Adrenal gland (tissue), 12 donors: ENCODE results near the gene PDLIM5. TPM values are rescaled to one million over a fixed set of nuclear protein-coding genes. Genes with fewer than 3 reads are reported as not detected.

Source experiments
- DNase-seq, 7 donors: peaks; one replicate each; pipeline ENCODE4 v3.0.0-alpha.2; 2019 to 2020
- H3K27ac ChIP-seq, 5 donors: fragments of 200-600 bp; sonication (generic) in 4 of 5; 1 replicate in 3 of 5; 2 replicates in 2 of 5; pipeline versions ENCODE4 v1.5.1 to v1.8.0; 2016 to 2020; ENCODE audit warnings: mild to moderate bottlenecking in 1 of 5
- H3K27me3 ChIP-seq: fragments of 200-600 bp; 2 replicates; pipeline ENCODE4 v1.8.0; 2021
- H3K36me3 ChIP-seq, 2 donors: fragments of 200-600 bp; replicated peaks in 1 of 2; 1 replicate in 1 of 2; 2 replicates in 1 of 2; pipeline versions ENCODE4 v1.5.1 to v1.8.0; 2018 to 2022
- H3K4me1 ChIP-seq, 2 donors: fragments of 200-600 bp; replicated peaks in 1 of 2; 1 replicate in 1 of 2; 2 replicates in 1 of 2; pipeline versions ENCODE4 v1.5.1 to v1.8.0; 2018 to 2021
- H3K4me3 ChIP-seq, 4 donors: fragments of 200-600 bp; sonication (generic) in 3 of 4; one replicate each; pipeline ENCODE4 v1.5.1; 2016 to 2018
- H3K9me3 ChIP-seq, 3 donors: fragments of 200-600 bp; sonication (generic) in 1 of 3; replicated peaks in 1 of 3; 1 replicate in 2 of 3; 2 replicates in 1 of 3; pipeline versions ENCODE4 v1.5.1 to v1.8.0; 2016 to 2021
- POLR2A ChIP-seq, 2 donors: fragments of 450-650 bp; IDR thresholded peaks; one replicate each; pipeline ENCODE4 v1.6.1; 2017; ENCODE audit warnings: antibody characterized with exemption in 2 of 2, mild to moderate bottlenecking in 2 of 2, moderate library complexity in 1 of 2
- WGBS, 4 donors: extraction: QIAGEN DNeasy Blood & Tissue Kit in 2 of 4; methylation state at CpG; one replicate each; pipeline versions ENCODE4 v1.1.5 to v1.1.7; 2013 to 2017; 5-methylcytosine and 5-hydroxymethylcytosine counted together
- intact Hi-C, 2 donors: fragments of 100-400 bp; cut with DNase I; formaldehyde crosslinking; loops; one replicate each; pipeline versions ENCODE4 v1.14.1 to v1.15.0; 2022 to 2023
- polyA plus RNA-seq, 3 donors: library from polyadenylated mRNA; stranded (reverse); fragments of 200-250 nt in 2 of 3; fragments of 350-450 nt in 1 of 3; fragmentation: Illumina TruSeq in 1 of 3; extraction: RNeasy Lipid Tissue Mini Kit (QIAGEN cat#74804) in 1 of 3; gene quantifications; one replicate each; pipeline ENCODE4 v1.2.3, GENCODE V29; 2013 to 2014
- total RNA-seq, 9 donors: library from RNA; depleted of rRNA in 4 of 9; stranded (reverse); fragments of >200 nt in 4 of 9; fragments of 120-200 nt in 1 of 9; fragmentation: NEBNext Ultra II Directional in 1 of 9; extraction: Animal tissue kit (Norgen Biotek cat#: 25700) in 1 of 9; gene quantifications; one replicate each; pipeline versions ENCODE4 v1.1.0 to v1.2.4, GENCODE V29; 2013 to 2023
- TF ChIP-seq, protein P1 (sequence below), 6 experiments: fragments of 450-650 bp in 4 of 6; fragments of 200-600 bp in 2 of 6; sonication (generic) in 1 of 6; IDR thresholded peaks; 1 replicate in 5 of 6; 2 replicates in 1 of 6; pipeline versions ENCODE4 v1.5.1 to v1.8.0; 2016 to 2021; ENCODE audit warnings: antibody characterized with exemption in 6 of 6, mild to moderate bottlenecking in 2 of 6, moderate library complexity in 1 of 6
- donor health status: healthy with polysubstance abuse.
- donor health status: Bipolar disorder and iron deficiency.
- donor health status: DM: yes; HTN: yes; CAD: no.
- donor health status: DM: no; HTN: no; CAD: no.
- donor health status: DM: no; HTN: no; CAD: no.
- donor health status: DM: yes; HTN: yes; CAD: no.

Gene PDLIM5
- total and polyA plus RNA-seq, 12 donors, result 26.2 to 150 (median 84.0) TPM

GRCh38 chr4:94406668-94407437, 44.9 kb upstream of the PDLIM5 start:
- no peaks in the 10 kb centered on the region for H3K9me3 ChIP-seq
- intact Hi-C loops, result loop anchor here in 1 of 2 donors (5.0 kb wide), 2 partner anchors 45 to 185 kb away; partner anchors contain the start of gene PDLIM5
- 27 to 31% (median 30%) methylated on average over 10 of the region's 10 CpGs for WGBS, 4 donors
- peaks cover 0 to 23% of the 10 kb centered on the region in 2 donors for H3K4me1 ChIP-seq
- peak; percentile 63 to 94 (median 83) for DNase-seq
- H3K4me3 ChIP-seq, result no peak overlapping the region
- no peaks in the 10 kb centered on the region for H3K27me3 ChIP-seq
- no peaks in the 10 kb centered on the region for H3K36me3 ChIP-seq
- H3K27ac ChIP-seq, result no peak overlapping the region
- no peak for TF ChIP-seq POLR2A (IDR thresholded peaks at IDR 0.05)
- TF ChIP-seq, protein P1, sequence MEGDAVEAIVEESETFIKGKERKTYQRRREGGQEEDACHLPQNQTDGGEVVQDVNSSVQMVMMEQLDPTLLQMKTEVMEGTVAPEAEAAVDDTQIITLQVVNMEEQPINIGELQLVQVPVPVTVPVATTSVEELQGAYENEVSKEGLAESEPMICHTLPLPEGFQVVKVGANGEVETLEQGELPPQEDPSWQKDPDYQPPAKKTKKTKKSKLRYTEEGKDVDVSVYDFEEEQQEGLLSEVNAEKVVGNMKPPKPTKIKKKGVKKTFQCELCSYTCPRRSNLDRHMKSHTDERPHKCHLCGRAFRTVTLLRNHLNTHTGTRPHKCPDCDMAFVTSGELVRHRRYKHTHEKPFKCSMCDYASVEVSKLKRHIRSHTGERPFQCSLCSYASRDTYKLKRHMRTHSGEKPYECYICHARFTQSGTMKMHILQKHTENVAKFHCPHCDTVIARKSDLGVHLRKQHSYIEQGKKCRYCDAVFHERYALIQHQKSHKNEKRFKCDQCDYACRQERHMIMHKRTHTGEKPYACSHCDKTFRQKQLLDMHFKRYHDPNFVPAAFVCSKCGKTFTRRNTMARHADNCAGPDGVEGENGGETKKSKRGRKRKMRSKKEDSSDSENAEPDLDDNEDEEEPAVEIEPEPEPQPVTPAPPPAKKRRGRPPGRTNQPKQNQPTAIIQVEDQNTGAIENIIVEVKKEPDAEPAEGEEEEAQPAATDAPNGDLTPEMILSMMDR (IDR thresholded peaks at IDR 0.05), result peak; percentile 73 to 97 (median 84)

GRCh38 chr4:94407846-94408245, 43.9 kb upstream of the PDLIM5 start:
- no peaks in the 10 kb centered on the region for H3K36me3 ChIP-seq
- intact Hi-C loops, result loop anchor here in 1 of 2 donors (5.0 kb wide), 2 partner anchors 44 to 184 kb away; partner anchors contain the start of gene PDLIM5
- no peaks in the 10 kb centered on the region for H3K27me3 ChIP-seq
- H3K9me3 ChIP-seq, result no peaks in the 10 kb centered on the region
- H3K4me1 ChIP-seq, result peaks cover 0 to 33% of the 10 kb centered on the region in 2 donors
- DNase-seq, result no peak
- no peak overlapping the region for H3K4me3 ChIP-seq
- 86 to 92% (median 90%) methylated on average over 2 of the region's 2 CpGs for WGBS, 4 donors
- no peak for TF ChIP-seq POLR2A (IDR thresholded peaks at IDR 0.05)
- TF ChIP-seq, protein P1 (IDR thresholded peaks at IDR 0.05), result no peak
- no peak overlapping the region for H3K27ac ChIP-seq

- TF ChIP-seq, protein P1 (IDR thresholded peaks at IDR 0.05), result no peak
- no peak for TF ChIP-seq POLR2A (IDR thresholded peaks at IDR 0.05)
- Histone ChIP-seq H3K27ac (no peak overlapping the region), H3K4me1 (peaks cover 0 to 42% of the 10 kb centered on the region in 2 donors), H3K27me3 (no peaks in the 10 kb centered on the region), H3K36me3 (no peaks in the 10 kb centered on the region), H3K9me3 (no peaks in the 10 kb centered on the region), H3K4me3 (no peak overlapping the region)
- DNase-seq, result no peak
- 55 to 66% (median 63%) methylated on average over 5 of the region's 5 CpGs for WGBS, 4 donors
- intact Hi-C loops, result loop anchor here in 1 of 2 donors (5.0 kb wide), 2 partner anchors 44 to 184 kb away; partner anchors contain the start of gene PDLIM5
Measured at GRCh38 chr4:94408549-94409374, 43.0 kb upstream of the PDLIM5 start.

DNA sequence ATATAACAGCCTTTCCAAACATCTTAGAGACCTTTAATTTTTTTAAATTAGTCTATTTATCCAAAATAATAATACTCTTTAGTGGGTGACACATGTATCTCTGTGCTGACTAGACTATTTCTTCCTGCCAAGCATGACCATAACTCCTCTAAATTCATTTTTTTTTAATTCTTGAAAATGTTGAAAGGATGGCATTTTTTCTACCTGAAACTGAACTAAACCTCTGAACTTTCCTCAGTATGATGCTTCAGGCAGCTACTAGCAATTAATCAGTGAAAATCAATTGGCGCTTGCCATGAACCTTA, 42.4 kb upstream of the PDLIM5 start:
- Histone ChIP-seq H3K36me3 (no peaks in the 10 kb centered on the region), H3K27ac (no peak overlapping the region), H3K4me1 (peaks cover 0 to 43% of the 10 kb centered on the region in 2 donors), H3K27me3 (no peaks in the 10 kb centered on the region), H3K9me3 (no peaks in the 10 kb centered on the region), H3K4me3 (no peak overlapping the region)
- TF ChIP-seq, protein P1 (IDR thresholded peaks at IDR 0.05), result no peak
- TF ChIP-seq POLR2A (IDR thresholded peaks at IDR 0.05), result no peak
- 95 to 100% (median 99%) methylated on average over 1 of the region's 1 CpG for WGBS, 4 donors
- intact Hi-C loops, result loop anchor here in 1 of 2 donors (5.0 kb wide), 2 partner anchors 43 to 183 kb away; partner anchors contain the start of gene PDLIM5
- DNase-seq, result no peak
